Epithelial cell of esophagus (primary cell): ENCODE data around the gene FMNL2.

Source experiments
- DNase-seq: peaks from one replicate; pipeline ENCODE4 v3.0.0; 2010; ENCODE audit warnings: low read depth
- H3K4me3 ChIP-seq: 2 replicates; pipeline ENCODE4 v1.5.1; 2011; ENCODE audit warnings: mild to moderate bottlenecking, low read length, control low read depth
- TF ChIP-seq, protein P1 (sequence below): IDR thresholded peaks from 2 replicates; pipeline ENCODE4 v1.5.1; 2011; ENCODE audit warnings: low read depth, mild to moderate bottlenecking, low read length, control low read depth, inconsistent platforms; ENCODE audit not compliant: insufficient read depth; ENCODE audit errors: missing control alignments

Gene FMNL2

DNA sequence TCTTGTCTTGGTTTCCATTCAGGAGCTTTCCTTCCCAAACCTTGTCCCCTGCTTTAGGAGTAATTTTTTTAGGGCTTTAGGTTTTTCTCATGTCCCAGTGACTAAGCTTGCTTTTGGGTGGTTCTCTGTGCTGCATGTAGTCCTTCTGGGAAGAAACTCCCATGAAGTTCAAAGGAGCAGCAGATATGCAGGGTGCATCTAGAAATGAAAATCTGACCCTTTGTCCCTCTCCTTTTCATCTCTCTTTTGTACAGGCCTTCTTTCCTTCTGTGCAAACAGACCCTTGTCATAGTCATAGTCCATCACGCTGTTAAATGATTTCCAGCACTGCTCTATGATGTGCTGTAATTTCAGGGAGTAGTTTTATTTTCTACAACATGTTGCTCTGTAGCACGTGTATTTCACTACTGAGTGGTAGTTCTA, 20.4 kb downstream of the FMNL2 start:
- H3K4me3 ChIP-seq: no peak overlapping the region
- DNase-seq: no peak
- TF ChIP-seq, protein P1, sequence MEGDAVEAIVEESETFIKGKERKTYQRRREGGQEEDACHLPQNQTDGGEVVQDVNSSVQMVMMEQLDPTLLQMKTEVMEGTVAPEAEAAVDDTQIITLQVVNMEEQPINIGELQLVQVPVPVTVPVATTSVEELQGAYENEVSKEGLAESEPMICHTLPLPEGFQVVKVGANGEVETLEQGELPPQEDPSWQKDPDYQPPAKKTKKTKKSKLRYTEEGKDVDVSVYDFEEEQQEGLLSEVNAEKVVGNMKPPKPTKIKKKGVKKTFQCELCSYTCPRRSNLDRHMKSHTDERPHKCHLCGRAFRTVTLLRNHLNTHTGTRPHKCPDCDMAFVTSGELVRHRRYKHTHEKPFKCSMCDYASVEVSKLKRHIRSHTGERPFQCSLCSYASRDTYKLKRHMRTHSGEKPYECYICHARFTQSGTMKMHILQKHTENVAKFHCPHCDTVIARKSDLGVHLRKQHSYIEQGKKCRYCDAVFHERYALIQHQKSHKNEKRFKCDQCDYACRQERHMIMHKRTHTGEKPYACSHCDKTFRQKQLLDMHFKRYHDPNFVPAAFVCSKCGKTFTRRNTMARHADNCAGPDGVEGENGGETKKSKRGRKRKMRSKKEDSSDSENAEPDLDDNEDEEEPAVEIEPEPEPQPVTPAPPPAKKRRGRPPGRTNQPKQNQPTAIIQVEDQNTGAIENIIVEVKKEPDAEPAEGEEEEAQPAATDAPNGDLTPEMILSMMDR: no peak

DNA sequence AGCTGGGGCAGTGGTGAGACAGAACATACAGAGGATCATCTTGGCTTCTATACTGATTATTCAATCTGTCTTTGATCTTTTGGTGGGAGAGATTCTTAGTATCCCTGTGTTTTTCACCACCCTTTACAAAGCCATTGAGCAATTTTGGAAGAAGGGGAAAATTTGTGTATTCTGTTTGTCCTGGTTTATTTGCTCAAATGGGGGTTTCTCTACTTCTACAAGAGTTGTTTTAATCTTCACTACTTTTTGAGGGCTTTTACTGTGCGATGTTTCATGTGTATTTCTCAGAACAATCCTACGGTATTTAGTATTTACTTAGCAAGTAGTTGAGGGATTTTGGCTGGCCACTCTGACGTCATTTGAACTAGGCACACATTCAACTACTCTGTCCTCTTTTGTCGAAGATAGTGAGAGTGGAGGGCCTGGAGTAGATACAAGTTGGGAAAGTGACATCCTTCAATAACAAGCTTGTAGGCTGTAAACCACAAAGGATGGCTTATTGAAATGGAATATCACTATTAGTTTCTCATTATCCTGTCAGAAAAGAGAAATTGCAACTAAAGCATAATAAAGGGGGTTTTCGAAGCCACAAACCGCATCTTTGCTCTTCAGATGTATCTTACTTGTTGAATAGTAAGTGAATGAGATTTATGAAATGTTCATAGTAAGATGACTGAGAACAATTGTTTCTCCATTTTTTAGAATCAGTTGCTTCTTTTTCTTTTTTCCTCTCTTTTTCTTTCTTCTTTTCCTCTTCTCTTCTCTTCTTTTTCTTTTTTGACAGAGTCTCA, 24.8 kb downstream of the FMNL2 start:
- TF ChIP-seq, protein P1: no peak
- no peak overlapping the region for H3K4me3 ChIP-seq
- DNase-seq: no peak

DNA sequence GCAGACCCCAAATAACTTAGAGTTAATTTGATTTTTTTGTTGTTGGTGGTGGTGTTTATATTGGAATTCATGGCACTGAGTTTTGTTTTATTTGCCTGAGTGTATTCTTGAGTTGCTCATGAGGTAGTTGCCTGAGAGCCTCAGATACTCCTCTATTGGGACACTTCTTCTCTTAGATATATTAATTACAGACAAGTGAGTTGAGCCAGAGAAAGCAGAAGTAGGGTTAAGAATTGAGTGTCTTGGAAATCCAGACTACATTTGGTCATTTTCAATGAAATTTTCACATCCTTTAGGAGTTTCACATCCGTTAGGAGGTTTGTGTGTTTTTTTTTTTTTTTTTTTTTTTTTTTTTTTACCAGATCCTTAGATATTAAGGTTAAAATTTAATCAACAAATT, 29.0 kb downstream of the FMNL2 start:
- DNase-seq: no peak
- TF ChIP-seq, protein P1: no peak
- H3K4me3 ChIP-seq: no peak overlapping the region

DNA sequence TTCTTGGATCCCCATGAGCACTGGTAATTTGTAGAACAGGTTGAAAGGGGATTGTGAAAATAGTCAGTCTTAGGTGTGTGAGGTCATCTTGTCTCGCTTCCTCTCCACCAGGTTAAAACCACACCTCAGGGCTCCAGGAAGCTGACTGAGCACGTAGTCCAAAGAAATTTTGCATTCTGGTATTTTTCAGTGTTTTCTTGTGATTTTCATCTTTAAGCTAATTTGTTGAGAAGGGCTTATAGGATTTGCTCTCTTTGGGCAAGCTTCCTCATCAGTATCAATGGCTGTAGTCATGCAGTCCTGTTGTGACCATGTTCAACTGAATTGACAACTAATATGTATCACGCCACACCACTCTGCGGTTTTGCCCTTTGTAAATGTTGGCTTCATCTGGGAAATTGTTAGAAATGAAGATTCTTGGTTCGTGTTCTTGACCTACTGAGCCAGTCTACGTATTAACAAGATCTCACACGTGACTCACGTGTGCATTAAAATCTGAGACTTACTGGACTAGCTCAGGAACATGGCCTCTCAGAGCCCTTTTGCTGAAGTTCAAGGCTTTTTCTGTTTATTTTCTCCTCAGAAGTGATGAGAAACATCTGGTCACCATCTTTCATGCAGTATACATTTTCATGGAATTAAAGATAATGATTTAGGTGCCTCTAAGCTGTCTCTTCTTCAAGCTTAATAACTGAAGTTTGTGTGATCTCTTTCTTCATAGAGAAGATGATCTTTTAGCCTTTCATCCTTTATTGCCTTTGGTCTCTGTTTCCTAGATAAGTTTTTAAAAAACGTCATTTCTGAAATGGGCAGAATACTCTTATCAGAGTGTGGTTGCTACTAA, 32.8 kb downstream of the FMNL2 start:
- no peak overlapping the region for H3K4me3 ChIP-seq
- DNase-seq: peak; percentile 64
- TF ChIP-seq, protein P1: no peak

DNA sequence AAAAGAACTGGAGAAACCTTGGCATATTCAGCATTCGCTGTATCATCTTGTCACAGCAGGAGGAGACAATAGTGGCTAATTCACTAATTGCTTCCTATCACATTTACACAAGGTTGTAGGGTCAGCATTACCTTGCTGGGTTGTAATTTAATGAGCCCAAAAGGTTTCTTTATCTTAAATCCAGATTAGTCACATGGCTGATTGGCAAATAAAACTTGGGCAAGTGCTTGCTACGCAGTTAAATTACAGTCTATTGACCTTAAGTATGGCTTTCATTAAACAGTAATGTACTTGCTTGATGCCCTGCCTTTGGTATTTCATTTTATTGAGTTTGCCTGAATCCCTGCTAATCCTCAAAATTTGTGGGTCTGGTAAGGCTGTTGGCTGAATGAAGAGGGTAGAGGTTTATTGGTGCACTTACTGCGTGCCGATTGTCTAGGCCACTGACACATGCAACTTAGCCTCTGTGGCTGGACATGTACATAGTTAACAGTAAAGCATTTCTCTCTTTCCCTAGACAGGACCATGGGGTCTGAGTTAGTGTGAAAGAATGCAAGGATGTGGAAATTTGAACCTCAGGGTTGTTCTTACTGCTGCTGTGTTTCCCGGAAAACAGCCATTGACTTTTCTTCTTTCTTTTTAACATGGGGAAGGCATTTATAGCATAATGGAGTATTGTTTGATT, 34.3 kb downstream of the FMNL2 start:
- H3K4me3 ChIP-seq: no peak overlapping the region
- peak; percentile 50 for DNase-seq
- TF ChIP-seq, protein P1: no peak

DNA sequence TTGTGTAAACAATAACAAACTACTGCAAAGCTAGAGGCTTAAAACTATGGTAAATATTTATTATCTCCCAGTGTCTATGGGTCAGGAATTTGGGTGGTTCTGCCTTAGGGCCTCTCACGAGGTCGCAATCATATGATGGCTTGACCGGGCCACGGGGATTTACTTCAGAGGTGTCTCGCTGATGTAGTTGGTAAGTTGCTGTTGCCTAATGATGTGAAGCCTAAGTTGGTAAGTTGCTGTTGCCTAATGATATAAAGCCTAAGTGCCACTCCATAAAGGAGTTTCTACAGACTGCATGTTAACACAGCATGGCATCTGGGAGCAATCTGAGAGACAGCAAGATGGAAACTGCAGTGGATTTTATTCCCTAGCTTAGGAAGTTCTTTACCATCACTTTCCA, 35.8 kb downstream of the FMNL2 start:
- H3K4me3 ChIP-seq: no peak overlapping the region
- TF ChIP-seq, protein P1: no peak
- DNase-seq: no peak
